ENCODE results near the gene ERVK3-1. TPM values are rescaled to one million over a fixed set of nuclear protein-coding genes. Genes with fewer than 3 reads are reported as not detected.

ERVK3-1 gene
- total RNA-seq, 1 donor from 2014 or later = 32.9 TPM

DNA sequence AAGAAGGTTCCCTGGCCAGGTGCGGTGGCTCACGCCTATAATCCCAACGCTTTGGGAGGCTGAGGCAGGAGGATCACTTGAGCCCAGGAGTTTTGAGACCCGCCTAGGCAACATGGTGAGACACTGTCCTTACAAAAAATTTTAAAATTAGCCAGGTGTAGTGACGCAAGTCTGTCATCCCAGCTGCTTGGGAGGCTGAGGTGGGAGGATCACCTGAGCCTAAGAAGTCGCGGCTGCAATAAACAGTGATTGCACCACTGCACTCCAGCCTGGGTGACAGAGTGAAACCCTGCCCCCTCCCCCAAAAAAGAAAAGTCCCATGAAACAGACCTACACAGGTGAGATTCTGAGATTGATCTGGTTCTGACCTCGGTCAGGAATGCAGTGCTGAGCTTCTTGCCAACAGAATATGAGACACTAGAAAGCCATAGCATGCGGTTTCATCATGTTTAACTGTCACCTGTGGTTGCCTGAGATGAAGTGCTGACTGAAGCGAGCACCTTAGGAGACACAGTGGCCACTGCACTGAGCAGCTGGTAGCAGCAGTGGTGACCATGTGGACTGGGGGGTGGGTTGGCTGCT is 50.1 kb downstream of the ERVK3-1 start:
- intact Hi-C loops (cut with DNase I) = no loop called here
- no peak for ATAC-seq
- no peak for DNase-seq (ENCODE audit: low spot score)

GRCh38 chr19:58355908-58356765 is 51.0 kb downstream of the ERVK3-1 start:
- no peak for DNase-seq (ENCODE audit: low spot score)
- ATAC-seq = no peak
- intact Hi-C loops (cut with DNase I) = no loop called here

GRCh38 chr19:58356766-58357480 is 51.7 kb downstream of the ERVK3-1 start:
- intact Hi-C loops (cut with DNase I) = no loop called here
- ATAC-seq = no peak
- no peak for DNase-seq (ENCODE audit: low spot score)

- ATAC-seq (no peak), DNase-seq (ENCODE audit: low spot score) (no peak)
- intact Hi-C loops (cut with DNase I) = no loop called here
These were observed 52.4 kb downstream of the ERVK3-1 start for GRCh38 chr19:58357481-58358145.

DNA sequence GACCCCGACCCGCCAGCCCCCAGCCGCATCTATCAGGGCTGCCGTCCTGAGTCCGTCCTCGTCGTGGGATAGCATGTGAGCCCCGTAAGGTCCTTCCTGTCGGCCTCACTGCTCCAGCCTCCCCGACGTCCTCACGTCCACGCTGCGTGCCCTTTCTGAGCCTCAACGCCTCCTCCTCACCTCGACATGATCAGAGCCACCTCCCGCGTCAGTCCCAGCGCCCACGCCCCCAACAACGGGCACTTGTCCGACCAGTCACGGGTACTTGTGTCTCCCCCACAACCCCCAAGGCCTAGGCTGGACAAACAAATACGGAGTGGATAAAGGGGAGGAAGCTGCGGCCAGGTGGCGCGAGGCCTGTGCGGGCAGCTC is 56.7 kb downstream of the ERVK3-1 start:
- peak; percentile 13 for ATAC-seq
- DNase-seq (ENCODE audit: low spot score) = peak; percentile 75

GRCh38 chr19:58362272-58362994 is 57.3 kb downstream of the ERVK3-1 start, which contains the start of gene ZNF497:
ZNF497 (minus strand) TSS chr19:58362751; CDS start chr19:58357635, 5,116 bp downstream.
- ATAC-seq = peak; percentile 97
- intact Hi-C loops (cut with DNase I) = no loop called here

More for the DNA sequence above, 56.7 kb downstream of the ERVK3-1 start:
- intact Hi-C loops (cut with DNase I) = no loop called here

GRCh38 chr19:58364146-58364545 is 59.0 kb downstream of the ERVK3-1 start:
- ATAC-seq = no peak
- intact Hi-C loops (cut with DNase I) = no loop called here
- DNase-seq (ENCODE audit: low spot score) = no peak

More at GRCh38 chr19:58362272-58362994, 57.3 kb downstream of the ERVK3-1 start, which contains the start of gene ZNF497:
- DNase-seq (ENCODE audit: low spot score) = peak; percentile 99

Small RNA genes lying within 50 kb of the gene (microRNA-seq; reads per million reads assigned to microRNA genes)
- gene MIR6806 = not detected

Other genes with a start within 250 kb of the ERVK3-1 start
- gene ZNF135, start 246.1 kb upstream of the ERVK3-1 start, total RNA-seq = 11.0 TPM
- 70.1 TPM for gene ZSCAN18, start 207.1 kb upstream of the ERVK3-1 start, total RNA-seq
- gene ZNF329, start 154.6 kb upstream of the ERVK3-1 start, total RNA-seq = 11.8 TPM
- gene ZNF274, start 122.3 kb upstream of the ERVK3-1 start, total RNA-seq = 32.0 TPM
- 28.9 TPM for gene ZNF544, start 76.5 kb upstream of the ERVK3-1 start, total RNA-seq
- gene ZNF8, start 26.4 kb upstream of the ERVK3-1 start, total RNA-seq = 6.9 TPM
- gene ZSCAN22, start 21.6 kb downstream of the ERVK3-1 start, total RNA-seq = 4.5 TPM
- 13.3 TPM for gene A1BG, start 48.1 kb downstream of the ERVK3-1 start, total RNA-seq
- 2.0 TPM for gene ZNF497, start 57.4 kb downstream of the ERVK3-1 start, total RNA-seq
- gene ZNF837, start 75.7 kb downstream of the ERVK3-1 start, total RNA-seq = 2.0 TPM
- gene RPS5, start 81.9 kb downstream of the ERVK3-1 start, total RNA-seq = 572 TPM
- gene RNF225, start 90.3 kb downstream of the ERVK3-1 start, total RNA-seq = not detected
- gene ZNF584, start 103.3 kb downstream of the ERVK3-1 start, total RNA-seq = 16.0 TPM
- 6.1 TPM for gene ZNF132, start 134.8 kb downstream of the ERVK3-1 start, total RNA-seq
- 7.5 TPM for gene ZNF324B, start 146.2 kb downstream of the ERVK3-1 start, total RNA-seq
- gene ZNF324, start 161.7 kb downstream of the ERVK3-1 start, total RNA-seq = 15.2 TPM
- gene ZNF446, start 171.0 kb downstream of the ERVK3-1 start, total RNA-seq = 10.3 TPM
- gene SLC27A5, start 206.6 kb downstream of the ERVK3-1 start, total RNA-seq = 10.1 TPM
- gene ZBTB45, start 214.4 kb downstream of the ERVK3-1 start, total RNA-seq = 14.9 TPM
- 168 TPM for gene TRIM28, start 238.7 kb downstream of the ERVK3-1 start, total RNA-seq
- gene CHMP2A, start 249.7 kb downstream of the ERVK3-1 start, total RNA-seq = 94.6 TPM

Data from sciatic nerve (tissue), 2 donors.